A549 (cell line): ENCODE measurements around the gene HIF1A.

Experiments used
- CBX8 ChIP-seq: fragments of 200-600 bp; sonication (generic); IDR thresholded peaks from 2 replicates; pipeline ENCODE4 v1.6.1; 2016
- CEBPB ChIP-seq, 2 experiments: fragments of >200 bp in 1 of 2; sonication (Bioruptor Twin) in 1 of 2; formaldehyde crosslinking in 1 of 2; IDR thresholded peaks; 2 replicates each; pipeline ENCODE4 v1.6.1; 2012 to 2016
- EP300 ChIP-seq, 2 experiments: fragments of >200 bp; sonication (Bioruptor Twin); formaldehyde crosslinking; IDR thresholded peaks; 2 replicates in 1 of 2; 3 replicates in 1 of 2; pipeline ENCODE4 v1.6.1; 2016 to 2017
- JUN ChIP-seq, 2 experiments: fragments of >200 bp; sonication (Bioruptor Twin); formaldehyde crosslinking; IDR thresholded peaks; 2 replicates in 1 of 2; 3 replicates in 1 of 2; pipeline ENCODE4 v1.6.1; 2016 to 2017
- MAFK ChIP-seq: fragments of 450-650 bp; IDR thresholded peaks from 2 replicates; pipeline ENCODE4 v1.6.1; 2014; ENCODE audit not compliant: partially characterized antibody
- MYC ChIP-seq: IDR thresholded peaks from 2 replicates; pipeline ENCODE4 v1.6.1; 2012; ENCODE audit warnings: mild to moderate bottlenecking, inconsistent platforms, low read length, improper control_type of control experiment, borderline replicate concordance
- NFE2L2 ChIP-seq: fragments of 150-350 bp; conservative IDR thresholded peaks from 2 replicates; pipeline ENCODE4 v1.6.1; 2014; ENCODE audit warnings: low read length
- POLR2A ChIP-seq: IDR thresholded peaks from 2 replicates; pipeline ENCODE4 v1.6.1; 2012; ENCODE audit warnings: mild to moderate bottlenecking, low read length
- RAD21 ChIP-seq, 2 experiments: fragments of >200 bp in 1 of 2; sonication (Bioruptor Twin) in 1 of 2; formaldehyde crosslinking in 1 of 2; IDR thresholded peaks in 1 of 2; conservative IDR thresholded peaks in 1 of 2; 2 replicates in 1 of 2; 3 replicates in 1 of 2; pipeline ENCODE4 v1.6.1; 2012 to 2018; ENCODE audit warnings: inconsistent platforms in 1 of 2
- RFX5 ChIP-seq: fragments of 450-650 bp; IDR thresholded peaks from 2 replicates; pipeline ENCODE4 v1.7.1; 2014; ENCODE audit warnings: antibody characterized with exemption, mild to moderate bottlenecking, moderate library complexity
- SREBF2 ChIP-seq: fragments of 450-650 bp; IDR thresholded peaks from 2 replicates; pipeline ENCODE4 v1.6.1; 2014; ENCODE audit warnings: mild to moderate bottlenecking, moderate library complexity
- TF ChIP-seq, protein P1 (sequence below): fragments of >200 bp; sonication (Bioruptor Twin); formaldehyde crosslinking; IDR thresholded peaks from 3 replicates; pipeline ENCODE4 v1.5.1; 2016
- TF ChIP-seq, protein P2 (sequence below): fragments of 150-350 bp; IDR thresholded peaks from 2 replicates; pipeline ENCODE4 v1.6.1; 2014; ENCODE audit warnings: low read depth, mild to moderate bottlenecking, low read length
- TF ChIP-seq, protein P3 (sequence below): fragments of >200 bp; sonication (Bioruptor Twin); formaldehyde crosslinking; IDR thresholded peaks from 3 replicates; pipeline ENCODE4 v1.6.1; 2016

DNA sequence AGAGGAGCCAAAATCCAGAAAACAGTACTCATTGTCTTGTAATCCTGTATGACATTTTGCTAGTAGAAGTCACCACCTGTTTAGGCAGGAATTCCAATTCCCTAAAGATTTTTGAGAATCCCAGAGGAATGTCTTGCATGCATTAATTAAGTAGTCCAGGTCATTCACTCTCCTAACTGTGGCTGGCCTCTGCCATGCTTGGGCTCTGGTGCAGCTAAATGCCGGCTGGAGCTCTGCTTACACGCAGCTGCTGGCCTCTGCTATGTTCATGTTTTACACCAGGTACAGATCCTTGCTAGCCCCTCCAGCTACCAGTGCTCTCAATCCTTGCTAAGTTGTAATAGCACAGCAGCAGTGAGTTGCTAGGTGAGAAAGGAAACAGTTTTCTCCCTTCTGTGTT lies 16.3 kb upstream of the HIF1A start:
- no peak for TF ChIP-seq SREBF2
- TF ChIP-seq, protein P1, sequence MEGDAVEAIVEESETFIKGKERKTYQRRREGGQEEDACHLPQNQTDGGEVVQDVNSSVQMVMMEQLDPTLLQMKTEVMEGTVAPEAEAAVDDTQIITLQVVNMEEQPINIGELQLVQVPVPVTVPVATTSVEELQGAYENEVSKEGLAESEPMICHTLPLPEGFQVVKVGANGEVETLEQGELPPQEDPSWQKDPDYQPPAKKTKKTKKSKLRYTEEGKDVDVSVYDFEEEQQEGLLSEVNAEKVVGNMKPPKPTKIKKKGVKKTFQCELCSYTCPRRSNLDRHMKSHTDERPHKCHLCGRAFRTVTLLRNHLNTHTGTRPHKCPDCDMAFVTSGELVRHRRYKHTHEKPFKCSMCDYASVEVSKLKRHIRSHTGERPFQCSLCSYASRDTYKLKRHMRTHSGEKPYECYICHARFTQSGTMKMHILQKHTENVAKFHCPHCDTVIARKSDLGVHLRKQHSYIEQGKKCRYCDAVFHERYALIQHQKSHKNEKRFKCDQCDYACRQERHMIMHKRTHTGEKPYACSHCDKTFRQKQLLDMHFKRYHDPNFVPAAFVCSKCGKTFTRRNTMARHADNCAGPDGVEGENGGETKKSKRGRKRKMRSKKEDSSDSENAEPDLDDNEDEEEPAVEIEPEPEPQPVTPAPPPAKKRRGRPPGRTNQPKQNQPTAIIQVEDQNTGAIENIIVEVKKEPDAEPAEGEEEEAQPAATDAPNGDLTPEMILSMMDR, result no peak
- TF ChIP-seq POLR2A, result no peak
- TF ChIP-seq, protein P2, sequence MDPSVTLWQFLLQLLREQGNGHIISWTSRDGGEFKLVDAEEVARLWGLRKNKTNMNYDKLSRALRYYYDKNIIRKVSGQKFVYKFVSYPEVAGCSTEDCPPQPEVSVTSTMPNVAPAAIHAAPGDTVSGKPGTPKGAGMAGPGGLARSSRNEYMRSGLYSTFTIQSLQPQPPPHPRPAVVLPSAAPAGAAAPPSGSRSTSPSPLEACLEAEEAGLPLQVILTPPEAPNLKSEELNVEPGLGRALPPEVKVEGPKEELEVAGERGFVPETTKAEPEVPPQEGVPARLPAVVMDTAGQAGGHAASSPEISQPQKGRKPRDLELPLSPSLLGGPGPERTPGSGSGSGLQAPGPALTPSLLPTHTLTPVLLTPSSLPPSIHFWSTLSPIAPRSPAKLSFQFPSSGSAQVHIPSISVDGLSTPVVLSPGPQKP, result no peak
- no peak for TF ChIP-seq MAFK
- TF ChIP-seq JUN (IDR thresholded peaks at IDR 0.05), result no peak
- TF ChIP-seq RAD21 (conservative IDR thresholded peaks at IDR 0.05 in 1 of 2, IDR thresholded peaks at IDR 0.05 in 1 of 2), result no peak
- TF ChIP-seq EP300 (IDR thresholded peaks at IDR 0.05), result no peak
- no peak for TF ChIP-seq MYC
- TF ChIP-seq NFE2L2, result no peak
- TF ChIP-seq RFX5, result no peak
- TF ChIP-seq, protein P3, sequence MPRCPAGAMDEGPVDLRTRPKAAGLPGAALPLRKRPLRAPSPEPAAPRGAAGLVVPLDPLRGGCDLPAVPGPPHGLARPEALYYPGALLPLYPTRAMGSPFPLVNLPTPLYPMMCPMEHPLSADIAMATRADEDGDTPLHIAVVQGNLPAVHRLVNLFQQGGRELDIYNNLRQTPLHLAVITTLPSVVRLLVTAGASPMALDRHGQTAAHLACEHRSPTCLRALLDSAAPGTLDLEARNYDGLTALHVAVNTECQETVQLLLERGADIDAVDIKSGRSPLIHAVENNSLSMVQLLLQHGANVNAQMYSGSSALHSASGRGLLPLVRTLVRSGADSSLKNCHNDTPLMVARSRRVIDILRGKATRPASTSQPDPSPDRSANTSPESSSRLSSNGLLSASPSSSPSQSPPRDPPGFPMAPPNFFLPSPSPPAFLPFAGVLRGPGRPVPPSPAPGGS, result no peak
- no peak for TF ChIP-seq CEBPB (IDR thresholded peaks at IDR 0.05)
- no peak for TF ChIP-seq CBX8
